Ishikawa (cell line): Measurements from ENCODE around the gene LARP4B.

Experiments used
- EP300 ChIP-seq: IDR thresholded peaks from 2 replicates; pipeline ENCODE4 v1.6.1; 2012; ENCODE audit warnings: borderline replicate concordance
- MAX ChIP-seq: IDR thresholded peaks from 2 replicates; pipeline ENCODE4 v1.6.1; 2012
- RAD21 ChIP-seq: IDR thresholded peaks from 2 replicates; pipeline ENCODE4 v1.6.1; 2012; ENCODE audit warnings: low read depth
- TEAD4 ChIP-seq: IDR thresholded peaks from 2 replicates; pipeline ENCODE4 v1.6.1; 2012
- USF1 ChIP-seq: IDR thresholded peaks from 2 replicates; pipeline ENCODE4 v1.6.1; 2012
- YY1 ChIP-seq: IDR thresholded peaks from 2 replicates; pipeline ENCODE4 v1.6.1; 2012; ENCODE audit warnings: low read depth
- ZBTB7A ChIP-seq: IDR thresholded peaks from 2 replicates; pipeline ENCODE4 v1.6.1; 2012; ENCODE audit warnings: low read depth

GRCh38 chr10:852386-852785 is 79.1 kb downstream of the LARP4B start:
- TF ChIP-seq USF1, result no peak
- no peak for TF ChIP-seq EP300
- no peak for TF ChIP-seq RAD21
- no peak for TF ChIP-seq ZBTB7A
- TF ChIP-seq YY1, result no peak
- TF ChIP-seq TEAD4, result no peak
- no peak for TF ChIP-seq MAX
